Right renal pelvis (tissue), 4 donors: ENCODE measurements around the gene HLA-DMA. TPM values are rescaled to one million over a fixed set of nuclear protein-coding genes. Genes with fewer than 3 reads are reported as not detected.

Source experiments
- DNase-seq, 4 donors: peaks; one replicate each; pipeline ENCODE4 v3.0.0-alpha.2; 2013; ENCODE audit warnings: low read depth in 4 of 4, low spot score in 3 of 4, missing footprints in 1 of 4
- polyA plus RNA-seq, 4 donors: library from polyadenylated mRNA; unstranded; fragments of 120-200 nt; gene quantifications; one replicate each; pipeline ENCODE4 v1.2.1, GENCODE V29; 2013; ENCODE audit not compliant: insufficient read length in 4 of 4

The HLA-DMA gene
- polyA plus RNA-seq, result 10 to 100 TPM; 15.9 to 19.1 (median 17.2) TPM

- DNase-seq, result peak in 2 of 4 donors; percentile 62 to 65
Observed at GRCh38 chr6:32952817-32953739, at the start of gene HLA-DMA. Gene HLA-DMA (minus strand): TSS chr6:32953097. CDS start chr6:32953036, 61 bp downstream.

GRCh38 chr6:33001685-33002084 lies 48.8 kb upstream of the HLA-DMA start:
- no peak for DNase-seq

GRCh38 chr6:33000055-33000454 lies 47.2 kb upstream of the HLA-DMA start:
- no peak for DNase-seq

GRCh38 chr6:32995448-32995847 lies 42.6 kb upstream of the HLA-DMA start:
- DNase-seq, result no peak

- DNase-seq, result no peak
Observed at GRCh38 chr6:32993363-32993973, 40.6 kb upstream of the HLA-DMA start.

GRCh38 chr6:32991972-32992371 lies 39.1 kb upstream of the HLA-DMA start:
- DNase-seq, result no peak

GRCh38 chr6:32989368-32989767 lies 36.5 kb upstream of the HLA-DMA start:
- DNase-seq, result no peak

GRCh38 chr6:32984622-32985389 lies 31.9 kb upstream of the HLA-DMA start:
- DNase-seq, result peak in 3 of 4 donors; percentile 69 to 78 (median 77)

- DNase-seq, result no peak
Observed at GRCh38 chr6:32983964-32984621, 31.2 kb upstream of the HLA-DMA start.

GRCh38 chr6:32983493-32983848 lies 30.6 kb upstream of the HLA-DMA start:
- DNase-seq, result no peak

- DNase-seq, result no peak
Observed at GRCh38 chr6:32982702-32983492, 30.0 kb upstream of the HLA-DMA start.

- no peak for DNase-seq
Observed at GRCh38 chr6:32982084-32982701, 29.3 kb upstream of the HLA-DMA start.

GRCh38 chr6:32980488-32981038 lies 27.7 kb upstream of the HLA-DMA start:
- no peak for DNase-seq

- no peak for DNase-seq
Observed at GRCh38 chr6:32979720-32980487, 27.0 kb upstream of the HLA-DMA start.

GRCh38 chr6:32977953-32978324 lies 25.0 kb upstream of the HLA-DMA start:
- no peak for DNase-seq

- DNase-seq, result no peak
Observed at GRCh38 chr6:32977272-32977952, 24.5 kb upstream of the HLA-DMA start.

- no peak for DNase-seq
Observed at GRCh38 chr6:32976334-32977069, 23.6 kb upstream of the HLA-DMA start.
